T-helper 17 cell (primary cell): ENCODE results near the gene ARSK. TPM values are rescaled to one million over a fixed set of nuclear protein-coding genes. Genes with fewer than 3 reads are reported as not detected.
"Not testable (repeated sequence)": the region's sequence is repeated elsewhere in the genome, so short reads cannot be mapped to it uniquely, and the experiment has no call there.

Source experiments
- ATAC-seq: fragments of 150-1000 bp; cut with Tn5 transposase; 2 replicates; pipeline ENCODE4 v1.10.0; 2021; ENCODE audit warnings: mild to moderate bottlenecking, moderate library complexity
- DNase-seq, 3 donors: peaks; one replicate each; pipeline versions ENCODE4 v3.0.0 to v3.0.0-alpha.2; 2020 to 2021
- H3K9me3 ChIP-seq: one replicate; pipeline ENCODE4 v1.7.0; 2013; ENCODE audit warnings: low read length, mild to moderate bottlenecking; ENCODE audit not compliant: control insufficient read depth, poor library complexity, severe bottlenecking
- H3K27ac Mint-ChIP-seq: one replicate; pipeline ENCODE4 v1.8.0; 2022; ENCODE audit warnings: mild to moderate bottlenecking, moderate library complexity, mixed read lengths
- H3K27me3 Mint-ChIP-seq: one replicate; pipeline ENCODE4 v1.8.0; 2022; ENCODE audit warnings: mixed read lengths
- H3K36me3 Mint-ChIP-seq: one replicate; pipeline ENCODE4 v1.8.0; 2022; ENCODE audit warnings: low read depth, mixed read lengths
- H3K4me1 Mint-ChIP-seq: one replicate; pipeline ENCODE4 v1.8.0; 2022; ENCODE audit warnings: mild to moderate bottlenecking, mixed read lengths
- H3K4me3 Mint-ChIP-seq: one replicate; pipeline ENCODE4 v1.8.0; 2022; ENCODE audit warnings: mild to moderate bottlenecking, moderate library complexity, mixed read lengths
- total RNA-seq, 4 donors: library from RNA in 2 of 4; stranded (reverse) in 2 of 4; gene quantifications; one replicate each; pipeline ENCODE4 v1.2.3 and lab custom pipeline; 2022 to 2026

Gene ARSK
- total RNA-seq, 2 donors from 2014 or later = 4.7 to 4.8 TPM

GRCh38 chr5:95631255-95631958, 76.5 kb downstream of the ARSK start:
- peak overlapping the region; percentile 56 for H3K4me3 Mint-ChIP-seq
- peak; percentile 1 for ATAC-seq
- peaks cover 2% of the 10 kb centered on the region for H3K27me3 Mint-ChIP-seq

GRCh38 chr5:95631991-95632675, 77.2 kb downstream of the ARSK start:
- no peaks in the 10 kb centered on the region for H3K9me3 ChIP-seq
- peak; percentile 99 for ATAC-seq
- H3K4me1 Mint-ChIP-seq = peaks cover 17% of the 10 kb centered on the region
- H3K36me3 Mint-ChIP-seq = no peaks in the 10 kb centered on the region
- H3K27ac Mint-ChIP-seq = peak overlapping the region; percentile 89
- H3K27me3 Mint-ChIP-seq = peaks cover 5% of the 10 kb centered on the region
- peak; percentile 31 to 58 (median 49) for DNase-seq
- peak overlapping the region; percentile 56 for H3K4me3 Mint-ChIP-seq

More at GRCh38 chr5:95631255-95631958, 76.5 kb downstream of the ARSK start:
- no peaks in the 10 kb centered on the region for H3K36me3 Mint-ChIP-seq
- peaks cover 17% of the 10 kb centered on the region for H3K4me1 Mint-ChIP-seq
- H3K9me3 ChIP-seq = no peaks in the 10 kb centered on the region
- no peak for DNase-seq
- H3K27ac Mint-ChIP-seq = peak overlapping the region; percentile 89

GRCh38 chr5:95632942-95633341, 78.0 kb downstream of the ARSK start:
- H3K4me3 Mint-ChIP-seq, ATAC-seq, DNase-seq, H3K27me3 Mint-ChIP-seq, H3K36me3 Mint-ChIP-seq, H3K9me3 ChIP-seq: not testable (repeated sequence)
- Mint-ChIP-seq H3K27ac (peak overlapping the region; percentile 89), H3K4me1 (peaks cover 17% of the 10 kb centered on the region)

- DNase-seq = no peak
- peaks cover 10% of the 10 kb centered on the region for H3K27me3 Mint-ChIP-seq
- no peak overlapping the region for H3K27ac Mint-ChIP-seq
- H3K36me3 Mint-ChIP-seq = peaks cover 2% of the 10 kb centered on the region
- H3K4me3 Mint-ChIP-seq = no peak overlapping the region
- peaks cover 21% of the 10 kb centered on the region for H3K4me1 Mint-ChIP-seq
- ATAC-seq = no peak
- no peaks in the 10 kb centered on the region for H3K9me3 ChIP-seq
Measured at GRCh38 chr5:95633671-95634070, 78.8 kb downstream of the ARSK start.

- no peak overlapping the region for H3K27ac Mint-ChIP-seq
- no peak overlapping the region for H3K4me3 Mint-ChIP-seq
- H3K27me3 Mint-ChIP-seq = peaks cover 14% of the 10 kb centered on the region
Measured at GRCh38 chr5:95634081-95634480, 79.2 kb downstream of the ARSK start.

GRCh38 chr5:95638632-95639031, 83.7 kb downstream of the ARSK start:
- no peak overlapping the region for H3K27ac Mint-ChIP-seq
- no peak for ATAC-seq
- peaks cover 2% of the 10 kb centered on the region for H3K36me3 Mint-ChIP-seq
- no peak for DNase-seq
- peaks cover 4% of the 10 kb centered on the region for H3K4me1 Mint-ChIP-seq
- H3K9me3 ChIP-seq = no peaks in the 10 kb centered on the region
- no peak overlapping the region for H3K4me3 Mint-ChIP-seq
- peaks cover 16% of the 10 kb centered on the region for H3K27me3 Mint-ChIP-seq

More at GRCh38 chr5:95634081-95634480, 79.2 kb downstream of the ARSK start:
- no peak for DNase-seq
- no peak for ATAC-seq
- peaks cover 21% of the 10 kb centered on the region for H3K4me1 Mint-ChIP-seq
- H3K9me3 ChIP-seq = no peaks in the 10 kb centered on the region
- H3K36me3 Mint-ChIP-seq = peaks cover 2% of the 10 kb centered on the region

GRCh38 chr5:95641741-95642220, 86.9 kb downstream of the ARSK start:
- H3K27me3 Mint-ChIP-seq = peaks cover 11% of the 10 kb centered on the region
- ATAC-seq = no peak
- H3K36me3 Mint-ChIP-seq = peaks cover 2% of the 10 kb centered on the region

GRCh38 chr5:95643152-95643551, 88.3 kb downstream of the ARSK start:
- no peak for ATAC-seq
- DNase-seq = no peak
- Mint-ChIP-seq H3K27me3 (peaks cover 11% of the 10 kb centered on the region), H3K36me3 (peaks cover 2% of the 10 kb centered on the region), H3K4me1 (peaks cover 17% of the 10 kb centered on the region), H3K4me3 (no peak overlapping the region), H3K27ac (peak overlapping the region; percentile 27)
- no peaks in the 10 kb centered on the region for H3K9me3 ChIP-seq

More at GRCh38 chr5:95641741-95642220, 86.9 kb downstream of the ARSK start:
- no peaks in the 10 kb centered on the region for H3K9me3 ChIP-seq
- no peak for DNase-seq
- Mint-ChIP-seq H3K4me3 (no peak overlapping the region), H3K27ac (no peak overlapping the region), H3K4me1 (peaks cover 17% of the 10 kb centered on the region)

GRCh38 chr5:95644351-95645042, 89.6 kb downstream of the ARSK start:
- peak overlapping the region; percentile 77 for H3K27ac Mint-ChIP-seq

GRCh38 chr5:95646226-95646568, 91.3 kb downstream of the ARSK start:
- peak overlapping the region; percentile 85 for H3K4me3 Mint-ChIP-seq
- not testable (repeated sequence) for H3K9me3 ChIP-seq, ATAC-seq, DNase-seq, H3K36me3 Mint-ChIP-seq, H3K27me3 Mint-ChIP-seq
- H3K27ac Mint-ChIP-seq = peak overlapping the region; percentile 68
- H3K4me1 Mint-ChIP-seq = peaks cover 23% of the 10 kb centered on the region

More at GRCh38 chr5:95644351-95645042, 89.6 kb downstream of the ARSK start:
- H3K36me3 Mint-ChIP-seq = no peaks in the 10 kb centered on the region
- no peaks in the 10 kb centered on the region for H3K27me3 Mint-ChIP-seq
- H3K4me1 Mint-ChIP-seq = peaks cover 16% of the 10 kb centered on the region
- DNase-seq (peak in 1 of 3 donors; percentile 7), ATAC-seq (peak; percentile 22)
- H3K4me3 Mint-ChIP-seq = no peak overlapping the region
- no peaks in the 10 kb centered on the region for H3K9me3 ChIP-seq

- H3K4me1 Mint-ChIP-seq = peaks cover 23% of the 10 kb centered on the region
- H3K36me3 Mint-ChIP-seq = peaks cover 6% of the 10 kb centered on the region
- H3K27me3 Mint-ChIP-seq = no peaks in the 10 kb centered on the region
- peak; percentile 95 for ATAC-seq
- no peaks in the 10 kb centered on the region for H3K9me3 ChIP-seq
- H3K27ac Mint-ChIP-seq = peak within 1 kb of the TSS; percentile 68
- peak; percentile 87 to 89 (median 88) for DNase-seq
- H3K4me3 Mint-ChIP-seq = peak within 1 kb of the TSS; percentile 85
Measured at GRCh38 chr5:95646569-95647431, 91.9 kb downstream of the ARSK start, which contains the start of gene RFESD. TSS of gene RFESD (plus strand) at chr5:95646777. CDS start at chr5:95652272, 5,495 bp downstream.
